Measurements from ENCODE around the gene THUMPD3. TPM values are rescaled to one million over a fixed set of nuclear protein-coding genes. Genes with fewer than 3 reads are reported as not detected.

Gene THUMPD3
- total RNA-seq, 2 donors from 2014 or later, result 46.2 to 53.9 TPM

GRCh38 chr3:9409981-9410854 is 47.4 kb downstream of the THUMPD3 start:
- Mint-ChIP-seq H3K27ac (peak overlapping the region; percentile 38), H3K27me3 (no peaks in the 10 kb centered on the region), H3K4me1 (peaks cover 34% of the 10 kb centered on the region), H3K9me3 (no peaks in the 10 kb centered on the region), H3K36me3 (ENCODE audit: low read depth) (peaks cover 31% of the 10 kb centered on the region), H3K4me3 (peak overlapping the region; percentile 22)
- peak; percentile 69 for ATAC-seq (replicated peaks)

DNA sequence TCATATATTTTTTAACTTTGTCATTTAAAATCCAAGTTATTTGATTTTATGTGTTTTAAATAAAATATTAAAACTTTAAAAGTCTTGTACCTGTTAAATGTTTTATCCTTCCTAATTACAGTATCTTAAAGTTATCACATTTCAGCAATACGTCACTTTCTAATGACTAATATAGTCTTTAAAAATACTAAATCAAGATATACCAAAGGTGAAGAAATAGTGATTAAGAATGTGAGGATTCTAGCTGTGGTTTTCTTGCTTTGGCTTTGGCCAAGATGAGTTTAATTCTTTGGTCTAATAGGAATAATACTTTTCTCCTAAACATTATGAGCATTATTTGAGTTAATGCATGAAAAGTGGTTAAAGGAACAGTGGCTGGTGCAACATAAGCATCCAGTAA is 48.4 kb downstream of the THUMPD3 start:
- no peak for ATAC-seq (replicated peaks)
- H3K4me1 Mint-ChIP-seq, result peaks cover 35% of the 10 kb centered on the region
- H3K27me3 Mint-ChIP-seq, result no peaks in the 10 kb centered on the region
- no peak overlapping the region for H3K27ac Mint-ChIP-seq
- H3K4me3 Mint-ChIP-seq, result no peak overlapping the region
- peaks cover 38% of the 10 kb centered on the region for H3K36me3 Mint-ChIP-seq (ENCODE audit: low read depth)
- H3K9me3 Mint-ChIP-seq, result no peaks in the 10 kb centered on the region

DNA sequence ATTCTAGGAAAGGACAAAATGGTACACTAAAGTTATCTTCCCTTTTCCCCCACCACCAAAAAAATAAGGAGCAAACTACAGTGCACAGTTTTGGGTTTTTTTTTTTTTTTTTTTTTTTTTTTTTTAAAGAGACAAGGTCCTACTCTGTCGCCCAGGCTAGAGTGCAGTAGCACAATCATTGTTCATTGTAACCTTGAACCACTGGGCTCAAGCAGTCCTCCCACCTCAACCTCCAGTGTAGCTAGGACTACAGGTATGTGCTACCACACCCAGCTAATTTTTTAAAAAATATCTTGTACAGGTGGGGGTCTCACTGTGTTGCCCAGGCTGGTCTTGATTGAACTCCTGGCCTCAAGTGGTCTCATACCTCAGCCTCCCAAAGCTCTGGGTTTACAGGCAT is 49.4 kb downstream of the THUMPD3 start:
- peaks cover 35% of the 10 kb centered on the region for H3K4me1 Mint-ChIP-seq
- no peak overlapping the region for H3K4me3 Mint-ChIP-seq
- no peak overlapping the region for H3K27ac Mint-ChIP-seq

GRCh38 chr3:9414826-9415225 is 52.0 kb downstream of the THUMPD3 start:
- no peak overlapping the region for H3K27ac Mint-ChIP-seq
- no peaks in the 10 kb centered on the region for H3K27me3 Mint-ChIP-seq
- no peak for ATAC-seq (replicated peaks)
- no peak overlapping the region for H3K4me3 Mint-ChIP-seq
- H3K9me3 Mint-ChIP-seq, result no peaks in the 10 kb centered on the region
- H3K4me1 Mint-ChIP-seq, result peaks cover 22% of the 10 kb centered on the region
- H3K36me3 Mint-ChIP-seq (ENCODE audit: low read depth), result peaks cover 34% of the 10 kb centered on the region

More for the DNA sequence above, 49.4 kb downstream of the THUMPD3 start:
- peaks cover 45% of the 10 kb centered on the region for H3K36me3 Mint-ChIP-seq (ENCODE audit: low read depth)
- no peaks in the 10 kb centered on the region for H3K9me3 Mint-ChIP-seq
- no peaks in the 10 kb centered on the region for H3K27me3 Mint-ChIP-seq
- ATAC-seq (replicated peaks), result no peak

GRCh38 chr3:9415485-9416138 is 52.8 kb downstream of the THUMPD3 start:
- Mint-ChIP-seq H3K27ac (peak overlapping the region; percentile 5), H3K27me3 (no peaks in the 10 kb centered on the region), H3K9me3 (no peaks in the 10 kb centered on the region), H3K4me3 (no peak overlapping the region), H3K36me3 (ENCODE audit: low read depth) (peaks cover 34% of the 10 kb centered on the region), H3K4me1 (peaks cover 22% of the 10 kb centered on the region)
- ATAC-seq (replicated peaks), result peak; percentile 5

- no peaks in the 10 kb centered on the region for H3K9me3 Mint-ChIP-seq
- H3K36me3 Mint-ChIP-seq (ENCODE audit: low read depth), result peaks cover 41% of the 10 kb centered on the region
- H3K27me3 Mint-ChIP-seq, result no peaks in the 10 kb centered on the region
- ATAC-seq (replicated peaks), result peak; percentile 34
- no peak overlapping the region for H3K4me3 Mint-ChIP-seq
- H3K4me1 Mint-ChIP-seq, result peaks cover 25% of the 10 kb centered on the region
- peak overlapping the region; percentile 5 for H3K27ac Mint-ChIP-seq
These were observed 53.4 kb downstream of the THUMPD3 start for GRCh38 chr3:9416139-9416780.

DNA sequence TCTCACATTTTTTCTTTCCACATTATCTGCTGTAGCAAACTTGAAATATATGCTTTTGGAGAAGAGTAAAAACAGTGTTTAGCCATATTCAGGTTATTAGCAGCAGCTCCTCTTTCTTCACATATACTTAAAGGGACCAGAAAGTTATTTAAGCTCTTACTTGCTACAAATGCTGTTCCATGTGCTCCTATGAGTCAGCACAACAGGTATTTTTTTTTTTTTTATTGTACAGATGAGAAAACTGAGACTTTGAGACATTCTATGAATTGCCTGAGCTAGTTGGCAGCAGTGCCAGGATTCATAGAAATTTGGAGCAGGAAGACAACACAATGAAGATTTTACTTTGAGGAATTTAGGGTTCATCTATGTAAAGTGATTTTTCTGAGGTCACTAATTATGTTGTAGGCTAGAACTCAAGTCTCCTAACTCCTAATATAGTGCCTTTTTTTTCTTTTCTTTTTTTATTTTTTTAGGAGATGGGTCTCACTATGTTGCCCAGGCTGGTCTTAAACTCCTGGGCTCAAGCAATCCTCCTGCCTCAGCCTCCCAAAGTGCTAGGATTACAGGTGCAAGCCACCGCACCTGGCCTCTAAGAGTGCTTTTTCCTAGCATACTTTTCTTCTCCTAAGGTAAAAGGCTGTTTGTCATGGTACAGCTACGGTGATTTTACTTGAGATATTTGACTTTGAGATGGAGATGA is 58.1 kb downstream of the THUMPD3 start:
- Mint-ChIP-seq H3K4me1 (peaks cover 23% of the 10 kb centered on the region), H3K36me3 (ENCODE audit: low read depth) (peaks cover 61% of the 10 kb centered on the region), H3K4me3 (peak overlapping the region; percentile 27), H3K27ac (peak overlapping the region; percentile 82), H3K27me3 (no peaks in the 10 kb centered on the region), H3K9me3 (no peaks in the 10 kb centered on the region)
- peak; percentile 61 for ATAC-seq (replicated peaks)

- peaks cover 68% of the 10 kb centered on the region for H3K36me3 Mint-ChIP-seq (ENCODE audit: low read depth)
- H3K9me3 Mint-ChIP-seq, result no peaks in the 10 kb centered on the region
- ATAC-seq (replicated peaks), result peak; percentile 64
- no peaks in the 10 kb centered on the region for H3K27me3 Mint-ChIP-seq
- peak overlapping the region; percentile 77 for H3K27ac Mint-ChIP-seq
- peaks cover 21% of the 10 kb centered on the region for H3K4me1 Mint-ChIP-seq
- H3K4me3 Mint-ChIP-seq, result peak overlapping the region; percentile 31
These were observed 60.0 kb downstream of the THUMPD3 start for GRCh38 chr3:9422712-9423424.

DNA sequence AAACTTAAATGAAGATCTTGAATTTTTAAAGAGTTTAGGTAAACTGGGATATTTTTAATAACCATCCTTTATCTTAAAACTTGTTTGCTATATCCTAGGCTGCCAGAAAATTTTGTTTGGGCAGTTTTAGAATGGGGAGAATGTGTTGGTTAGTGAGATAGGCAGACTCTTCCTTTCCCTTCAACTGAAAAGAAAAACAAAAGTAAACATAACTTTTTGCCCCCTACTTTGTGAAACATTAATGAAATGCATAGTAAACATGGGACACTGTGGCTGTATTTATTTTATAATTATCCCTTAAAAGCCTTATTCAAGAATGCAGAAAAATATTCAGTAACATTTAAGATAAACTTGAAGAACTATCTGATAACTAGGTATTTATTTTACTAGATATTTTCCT is 65.6 kb downstream of the THUMPD3 start:
- Mint-ChIP-seq H3K4me1 (peaks cover under 1% of the 10 kb centered on the region), H3K27me3 (no peaks in the 10 kb centered on the region), H3K36me3 (ENCODE audit: low read depth) (peaks cover 99% of the 10 kb centered on the region), H3K4me3 (no peak overlapping the region), H3K27ac (peak overlapping the region; percentile 2), H3K9me3 (no peaks in the 10 kb centered on the region)
- no peak for ATAC-seq (replicated peaks)

DNA sequence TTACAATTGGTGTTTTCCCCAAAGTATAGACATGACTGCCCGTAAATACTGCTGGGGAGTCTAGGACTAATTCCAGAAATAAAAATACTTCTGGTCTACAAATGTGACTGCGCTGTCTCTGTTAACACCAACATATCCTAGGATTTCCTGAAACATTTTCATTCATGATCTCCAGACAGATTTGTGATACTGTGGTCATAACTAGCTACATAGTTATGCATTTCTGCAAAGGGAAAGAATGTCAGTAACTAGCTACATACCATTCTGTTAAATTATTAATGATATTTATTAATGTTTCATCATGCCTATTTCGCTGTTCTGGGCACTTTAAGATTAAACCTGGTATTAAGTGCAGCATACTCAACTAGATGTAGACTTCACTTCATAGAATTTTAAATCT is 67.9 kb downstream of the THUMPD3 start:
- no peak for ATAC-seq (replicated peaks)
- Mint-ChIP-seq H3K4me1 (peaks cover 13% of the 10 kb centered on the region), H3K36me3 (ENCODE audit: low read depth) (peaks cover 100% of the 10 kb centered on the region), H3K4me3 (no peak overlapping the region), H3K27me3 (no peaks in the 10 kb centered on the region), H3K27ac (no peak overlapping the region), H3K9me3 (no peaks in the 10 kb centered on the region)

- ATAC-seq (replicated peaks), result no peak
- H3K4me3 Mint-ChIP-seq, result no peak overlapping the region
- peaks cover 18% of the 10 kb centered on the region for H3K4me1 Mint-ChIP-seq
- H3K27me3 Mint-ChIP-seq, result no peaks in the 10 kb centered on the region
- peaks cover 100% of the 10 kb centered on the region for H3K36me3 Mint-ChIP-seq (ENCODE audit: low read depth)
- no peaks in the 10 kb centered on the region for H3K9me3 Mint-ChIP-seq
- H3K27ac Mint-ChIP-seq, result no peak overlapping the region
These were observed 71.0 kb downstream of the THUMPD3 start for GRCh38 chr3:9433627-9434521.

- Mint-ChIP-seq H3K4me3 (no peak overlapping the region), H3K27me3 (no peaks in the 10 kb centered on the region), H3K36me3 (ENCODE audit: low read depth) (peaks cover 100% of the 10 kb centered on the region), H3K9me3 (no peaks in the 10 kb centered on the region), H3K4me1 (peaks cover 18% of the 10 kb centered on the region), H3K27ac (no peak overlapping the region)
- ATAC-seq (replicated peaks), result no peak
These were observed 72.5 kb downstream of the THUMPD3 start for GRCh38 chr3:9435316-9435715.
